GM12801 (cell line): Measurements from ENCODE around the gene TRRAP.

Experiments
- CTCF ChIP-seq: IDR thresholded peaks from one replicate; pipeline ENCODE4 v1.5.1; 2011; ENCODE audit warnings: control low read depth; ENCODE audit not compliant: insufficient read length; ENCODE audit errors: extremely low read depth

The TRRAP gene

GRCh38 chr7:98878365-98879197, at the start of gene TRRAP:
TSS of gene TRRAP (plus strand) at chr7:98878532. CDS start at chr7:98881151, 2,619 bp downstream.
- TF ChIP-seq CTCF = no peak

- TF ChIP-seq CTCF = no peak
Measured at GRCh38 chr7:98830972-98831548, 47.3 kb upstream of the TRRAP start.

- TF ChIP-seq CTCF = no peak
Measured at GRCh38 chr7:98831641-98832221, 46.6 kb upstream of the TRRAP start.

GRCh38 chr7:98833022-98833421, 45.3 kb upstream of the TRRAP start:
- TF ChIP-seq CTCF = no peak

- no peak for TF ChIP-seq CTCF
Measured at GRCh38 chr7:98834949-98835348, 43.4 kb upstream of the TRRAP start.

- no peak for TF ChIP-seq CTCF
Measured at GRCh38 chr7:98836811-98837629, 41.3 kb upstream of the TRRAP start.

- TF ChIP-seq CTCF = no peak
Measured at GRCh38 chr7:98837630-98837972, 40.7 kb upstream of the TRRAP start.
